ENCODE data around the gene LPAR3. TPM values are rescaled to one million over a fixed set of nuclear protein-coding genes. Genes with fewer than 3 reads are reported as not detected.

LPAR3 gene
- polyA plus RNA-seq, 3 donors, result not detected

DNA sequence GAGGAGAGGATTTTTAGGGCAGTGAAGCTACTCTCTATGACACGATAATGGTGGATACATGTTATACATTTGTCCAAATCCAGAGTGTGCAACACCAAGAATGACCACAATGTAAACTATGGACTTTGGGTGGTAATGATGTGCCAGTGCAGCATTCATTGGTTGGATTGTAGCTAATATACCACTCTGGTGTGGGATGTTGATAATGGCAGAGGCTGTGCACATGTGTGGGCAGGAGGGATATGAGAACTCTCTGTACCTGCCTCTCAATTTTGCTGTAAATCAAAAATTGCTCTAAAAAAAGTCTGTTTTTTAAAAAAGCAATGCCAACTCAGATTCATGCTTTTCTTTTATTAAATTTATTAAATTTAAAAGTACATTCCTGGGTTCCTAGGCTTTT is 27.2 kb upstream of the LPAR3 start:
- no peak overlapping the region for H3K4me3 Mint-ChIP-seq
- no peak overlapping the region for H3K4me3 ChIP-seq (replicated peaks in 1 of 3; ENCODE audit: low read depth in 2 of 3, low read length in 3 of 3)
- no peak for DNase-seq
- no peak overlapping the region for H2AFZ ChIP-seq (ENCODE audit: insufficient read depth, low read depth, low read length, poor library complexity, severe bottlenecking)
- no peak overlapping the region for H3K27ac Mint-ChIP-seq
- TF ChIP-seq, protein P1, sequence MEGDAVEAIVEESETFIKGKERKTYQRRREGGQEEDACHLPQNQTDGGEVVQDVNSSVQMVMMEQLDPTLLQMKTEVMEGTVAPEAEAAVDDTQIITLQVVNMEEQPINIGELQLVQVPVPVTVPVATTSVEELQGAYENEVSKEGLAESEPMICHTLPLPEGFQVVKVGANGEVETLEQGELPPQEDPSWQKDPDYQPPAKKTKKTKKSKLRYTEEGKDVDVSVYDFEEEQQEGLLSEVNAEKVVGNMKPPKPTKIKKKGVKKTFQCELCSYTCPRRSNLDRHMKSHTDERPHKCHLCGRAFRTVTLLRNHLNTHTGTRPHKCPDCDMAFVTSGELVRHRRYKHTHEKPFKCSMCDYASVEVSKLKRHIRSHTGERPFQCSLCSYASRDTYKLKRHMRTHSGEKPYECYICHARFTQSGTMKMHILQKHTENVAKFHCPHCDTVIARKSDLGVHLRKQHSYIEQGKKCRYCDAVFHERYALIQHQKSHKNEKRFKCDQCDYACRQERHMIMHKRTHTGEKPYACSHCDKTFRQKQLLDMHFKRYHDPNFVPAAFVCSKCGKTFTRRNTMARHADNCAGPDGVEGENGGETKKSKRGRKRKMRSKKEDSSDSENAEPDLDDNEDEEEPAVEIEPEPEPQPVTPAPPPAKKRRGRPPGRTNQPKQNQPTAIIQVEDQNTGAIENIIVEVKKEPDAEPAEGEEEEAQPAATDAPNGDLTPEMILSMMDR (IDR thresholded peaks at IDR 0.05), result no peak
- H3K27me3 ChIP-seq (ENCODE audit: control insufficient read depth in 2 of 2, insufficient read depth in 2 of 2, low read length in 2 of 2), result no peaks in the 10 kb centered on the region
- H3K9ac ChIP-seq (ENCODE audit: insufficient read depth, low read length, poor library complexity, severe bottlenecking), result no peak overlapping the region
- H3K9me3 Mint-ChIP-seq, result no peaks in the 10 kb centered on the region
- H3K36me3 ChIP-seq (replicated peaks in 1 of 2; ENCODE audit: control insufficient read depth in 1 of 2, insufficient read depth in 2 of 2, low read length in 2 of 2), result no peaks in the 10 kb centered on the region
- no peaks in the 10 kb centered on the region for H3K36me3 Mint-ChIP-seq
- H3K27ac ChIP-seq (ENCODE audit: low read depth in 1 of 2, low read length in 2 of 2), result no peak overlapping the region
- H3K4me1 ChIP-seq (ENCODE audit: control insufficient read depth in 1 of 2, insufficient read depth in 2 of 2, low read length in 2 of 2), result no peaks in the 10 kb centered on the region
- H3K4me1 Mint-ChIP-seq, result no peaks in the 10 kb centered on the region
- WGBS (ENCODE audit: insufficient coverage), result no CpG with 5 or more reads among the region's 1 CpG
- H4K20me1 ChIP-seq (ENCODE audit: insufficient read depth, low read length), result no peaks in the 10 kb centered on the region
- H3K4me2 ChIP-seq (replicated peaks; ENCODE audit: extremely low read depth, low read length, poor library complexity, severe bottlenecking), result no peak overlapping the region
- H3K9me3 ChIP-seq (replicated peaks in 1 of 2; ENCODE audit: control insufficient read depth in 1 of 2, insufficient read depth in 1 of 2, low read length in 2 of 2), result no peaks in the 10 kb centered on the region
- intact Hi-C loops (cut with micrococcal nuclease), result no loop called here
- peaks cover 1 to 6% (median 4%) of the 10 kb centered on the region in 3 donors for H3K27me3 Mint-ChIP-seq (ENCODE audit: low read depth in 3 of 3)
- H3K79me2 ChIP-seq (ENCODE audit: insufficient read depth, low read length), result no peaks in the 10 kb centered on the region

DNA sequence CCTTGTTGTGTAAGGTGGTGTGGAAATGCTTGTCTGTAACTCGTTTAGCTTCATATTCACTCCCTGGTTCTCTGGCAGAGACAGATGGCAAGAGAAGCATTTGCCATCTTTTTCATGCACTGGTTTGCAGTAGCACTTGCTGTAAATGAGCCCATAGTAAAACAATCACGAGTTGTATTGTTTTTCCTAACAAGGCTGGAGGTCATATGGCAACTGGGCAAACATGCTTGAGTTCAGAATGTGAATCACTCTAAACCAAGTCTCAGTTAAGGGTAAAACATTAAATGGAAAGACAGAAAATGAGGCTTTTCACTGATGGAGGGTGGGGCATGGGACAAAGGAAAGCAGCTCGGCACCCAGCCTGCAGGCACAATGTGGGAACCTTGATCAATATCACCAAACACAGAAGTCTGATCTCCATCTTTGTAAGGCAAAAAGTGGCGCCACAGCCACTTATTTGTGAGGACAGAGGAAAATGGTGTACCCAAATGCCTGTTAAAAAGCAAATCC is 26.5 kb upstream of the LPAR3 start:
- H3K4me1 ChIP-seq (ENCODE audit: control insufficient read depth in 1 of 2, insufficient read depth in 2 of 2, low read length in 2 of 2), result no peaks in the 10 kb centered on the region
- no peaks in the 10 kb centered on the region for H3K9me3 ChIP-seq (replicated peaks in 1 of 2; ENCODE audit: control insufficient read depth in 1 of 2, insufficient read depth in 1 of 2, low read length in 2 of 2)
- intact Hi-C loops (cut with micrococcal nuclease), result no loop called here
- H3K36me3 Mint-ChIP-seq, result no peaks in the 10 kb centered on the region
- H3K79me2 ChIP-seq (ENCODE audit: insufficient read depth, low read length), result no peaks in the 10 kb centered on the region
- H3K27ac Mint-ChIP-seq, result no peak overlapping the region
- no peak overlapping the region for H3K4me3 ChIP-seq (replicated peaks in 1 of 3; ENCODE audit: low read depth in 2 of 3, low read length in 3 of 3)
- H3K27ac ChIP-seq (ENCODE audit: low read depth in 1 of 2, low read length in 2 of 2), result no peak overlapping the region
- WGBS (ENCODE audit: insufficient coverage), result 60% methylated on average over 2 of the region's 4 CpGs
- no peaks in the 10 kb centered on the region for H3K27me3 ChIP-seq (ENCODE audit: control insufficient read depth in 2 of 2, insufficient read depth in 2 of 2, low read length in 2 of 2)
- H3K4me1 Mint-ChIP-seq, result no peaks in the 10 kb centered on the region
- no peak overlapping the region for H2AFZ ChIP-seq (ENCODE audit: insufficient read depth, low read depth, low read length, poor library complexity, severe bottlenecking)
- H3K9me3 Mint-ChIP-seq, result no peaks in the 10 kb centered on the region
- H3K4me2 ChIP-seq (replicated peaks; ENCODE audit: extremely low read depth, low read length, poor library complexity, severe bottlenecking), result no peak overlapping the region
- no peak overlapping the region for H3K9ac ChIP-seq (ENCODE audit: insufficient read depth, low read length, poor library complexity, severe bottlenecking)
- H3K36me3 ChIP-seq (replicated peaks in 1 of 2; ENCODE audit: control insufficient read depth in 1 of 2, insufficient read depth in 2 of 2, low read length in 2 of 2), result no peaks in the 10 kb centered on the region
- no peak overlapping the region for H3K4me3 Mint-ChIP-seq
- DNase-seq, result no peak
- no peaks in the 10 kb centered on the region for H4K20me1 ChIP-seq (ENCODE audit: insufficient read depth, low read length)
- TF ChIP-seq, protein P1 (IDR thresholded peaks at IDR 0.05), result no peak
- H3K27me3 Mint-ChIP-seq (ENCODE audit: low read depth in 3 of 3), result peaks cover 1 to 6% (median 4%) of the 10 kb centered on the region in 3 donors

Measured in CD14-positive monocyte (primary cell).